ENCODE data around the gene KCND2.
"Not testable (repeated sequence)": the region's sequence is repeated elsewhere in the genome, so short reads cannot be mapped to it uniquely, and the experiment has no call there.

KCND2 gene

GRCh38 chr7:120567204-120567603 lies 294.2 kb downstream of the KCND2 start:
- H3K4me3 ChIP-seq (ENCODE audit: control insufficient read depth, low read depth, low read length) = no peak overlapping the region
- TF ChIP-seq, protein P1, sequence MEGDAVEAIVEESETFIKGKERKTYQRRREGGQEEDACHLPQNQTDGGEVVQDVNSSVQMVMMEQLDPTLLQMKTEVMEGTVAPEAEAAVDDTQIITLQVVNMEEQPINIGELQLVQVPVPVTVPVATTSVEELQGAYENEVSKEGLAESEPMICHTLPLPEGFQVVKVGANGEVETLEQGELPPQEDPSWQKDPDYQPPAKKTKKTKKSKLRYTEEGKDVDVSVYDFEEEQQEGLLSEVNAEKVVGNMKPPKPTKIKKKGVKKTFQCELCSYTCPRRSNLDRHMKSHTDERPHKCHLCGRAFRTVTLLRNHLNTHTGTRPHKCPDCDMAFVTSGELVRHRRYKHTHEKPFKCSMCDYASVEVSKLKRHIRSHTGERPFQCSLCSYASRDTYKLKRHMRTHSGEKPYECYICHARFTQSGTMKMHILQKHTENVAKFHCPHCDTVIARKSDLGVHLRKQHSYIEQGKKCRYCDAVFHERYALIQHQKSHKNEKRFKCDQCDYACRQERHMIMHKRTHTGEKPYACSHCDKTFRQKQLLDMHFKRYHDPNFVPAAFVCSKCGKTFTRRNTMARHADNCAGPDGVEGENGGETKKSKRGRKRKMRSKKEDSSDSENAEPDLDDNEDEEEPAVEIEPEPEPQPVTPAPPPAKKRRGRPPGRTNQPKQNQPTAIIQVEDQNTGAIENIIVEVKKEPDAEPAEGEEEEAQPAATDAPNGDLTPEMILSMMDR (IDR thresholded peaks at IDR 0.05; ENCODE audit: control insufficient read depth, insufficient read depth, low read depth, low read length, missing control alignments) = no peak
- no peak for DNase-seq (ENCODE audit: low read depth)

DNA sequence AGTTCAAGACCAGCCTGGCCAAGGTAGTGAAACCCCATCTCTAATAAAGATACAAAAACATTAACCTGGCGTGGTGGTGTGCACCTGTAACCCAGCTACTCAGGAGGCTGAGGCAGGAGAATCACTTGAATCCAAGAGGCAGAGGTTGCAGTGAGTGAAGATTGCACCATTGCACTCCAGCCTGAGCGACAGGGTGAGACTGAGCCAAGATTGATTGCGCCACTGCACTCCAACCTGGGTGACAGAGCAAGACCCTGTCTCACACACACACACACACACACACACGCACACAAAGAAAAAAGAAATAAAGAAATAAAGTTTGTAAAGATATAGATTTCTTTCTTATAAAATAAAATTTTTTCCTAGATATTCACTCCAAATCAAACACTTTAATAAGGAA lies 305.7 kb downstream of the KCND2 start:
- H3K4me3 ChIP-seq (ENCODE audit: control insufficient read depth, low read depth, low read length); DNase-seq (ENCODE audit: low read depth): not testable (repeated sequence)

DNA sequence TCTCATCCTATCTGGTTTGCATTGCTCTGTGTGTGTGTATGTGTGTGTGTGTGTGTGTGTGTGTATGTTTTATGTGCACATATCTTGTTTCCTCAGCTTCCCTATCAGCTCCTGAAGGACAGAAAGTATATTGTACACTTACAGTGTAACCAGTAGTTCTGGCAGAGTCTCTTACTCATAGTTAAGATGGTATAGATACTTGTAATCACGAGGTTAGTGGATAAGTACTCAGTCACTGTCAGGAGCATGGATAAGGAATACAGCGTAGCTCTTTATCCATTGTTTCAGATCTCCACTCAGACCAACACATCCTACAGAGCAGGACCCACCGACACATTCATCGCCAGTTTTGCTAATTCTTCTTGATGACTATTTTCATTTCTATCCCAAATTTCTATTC lies 309.9 kb downstream of the KCND2 start:
- TF ChIP-seq, protein P1 (IDR thresholded peaks at IDR 0.05; ENCODE audit: control insufficient read depth, insufficient read depth, low read depth, low read length, missing control alignments) = no peak
- H3K4me3 ChIP-seq (ENCODE audit: control insufficient read depth, low read depth, low read length) = no peak overlapping the region
- no peak for DNase-seq (ENCODE audit: low read depth)

DNA sequence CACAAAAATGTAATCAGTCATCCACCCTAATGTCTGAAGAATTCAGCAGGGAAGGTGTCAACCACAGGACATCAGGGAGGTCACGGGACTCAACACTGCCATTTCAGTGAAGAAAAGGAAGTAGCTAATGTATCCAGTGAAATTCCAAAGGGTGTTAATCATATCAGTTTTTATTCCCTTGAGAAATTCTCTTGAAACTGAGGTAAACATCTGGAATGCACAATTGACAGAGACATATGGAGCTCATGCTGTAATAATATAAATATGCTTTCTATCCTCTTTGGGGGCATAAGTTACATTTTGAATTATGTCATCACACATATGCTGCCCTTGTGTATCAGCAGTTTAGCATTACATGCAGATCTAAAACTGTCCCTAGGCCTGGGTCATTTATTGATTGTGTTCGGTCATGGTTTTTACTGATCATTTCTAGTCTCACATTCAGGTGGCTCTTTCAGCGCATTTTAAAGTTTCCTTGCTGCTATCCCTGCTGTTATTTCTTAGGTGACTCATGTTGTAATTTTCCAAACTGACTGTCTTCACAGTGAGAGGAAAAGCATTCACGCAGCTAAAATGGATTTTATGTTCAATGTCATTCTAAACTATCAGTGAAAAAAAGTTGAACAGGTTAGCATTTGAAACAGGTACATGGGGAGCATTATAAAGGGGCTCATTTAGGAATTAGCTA lies 311.1 kb downstream of the KCND2 start:
- no peak for DNase-seq (ENCODE audit: low read depth)
- H3K4me3 ChIP-seq (ENCODE audit: control insufficient read depth, low read depth, low read length) = no peak overlapping the region
- TF ChIP-seq, protein P1 (IDR thresholded peaks at IDR 0.05; ENCODE audit: control insufficient read depth, insufficient read depth, low read depth, low read length, missing control alignments) = no peak

DNA sequence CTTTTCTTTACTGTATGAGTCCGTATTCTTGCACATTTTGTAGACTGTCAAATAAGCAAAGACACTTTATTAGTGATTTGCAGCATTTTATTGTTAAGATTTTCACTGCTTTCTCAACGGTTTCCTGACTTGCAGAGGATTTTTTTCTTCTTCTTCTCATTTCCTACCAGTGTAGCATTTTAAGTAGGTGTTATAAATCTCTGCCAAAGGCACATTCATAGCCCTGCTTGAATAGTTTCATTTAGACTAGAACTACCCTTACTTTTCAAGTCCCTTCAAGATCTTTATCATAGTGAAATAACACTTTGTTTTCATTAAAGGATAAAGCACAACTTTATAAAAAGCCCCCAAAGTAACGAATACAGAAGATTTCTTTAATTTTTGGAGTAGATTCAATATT lies 313.6 kb downstream of the KCND2 start:
- H3K4me3 ChIP-seq (ENCODE audit: control insufficient read depth, low read depth, low read length) = no peak overlapping the region
- DNase-seq (ENCODE audit: low read depth) = no peak
- TF ChIP-seq, protein P1 (IDR thresholded peaks at IDR 0.05; ENCODE audit: control insufficient read depth, insufficient read depth, low read depth, low read length, missing control alignments) = no peak

DNA sequence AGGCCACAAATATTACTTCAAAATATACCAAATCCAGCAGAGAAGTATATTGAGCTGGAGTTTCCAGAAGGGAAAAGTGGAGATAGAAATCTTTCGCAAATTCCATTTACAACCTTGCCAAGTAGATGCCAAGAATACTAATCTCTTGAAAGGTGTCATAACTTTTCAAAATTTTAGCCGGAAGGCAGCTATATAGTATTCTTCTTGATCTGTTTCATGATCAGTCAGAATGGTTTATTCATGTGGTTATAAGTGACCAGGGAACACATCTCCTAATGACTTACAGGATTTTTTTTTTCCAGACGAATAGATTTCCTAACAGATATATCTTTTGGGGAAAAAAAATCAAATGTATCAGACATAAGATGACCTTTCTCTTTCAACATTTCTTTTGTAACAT lies 314.3 kb downstream of the KCND2 start:
- TF ChIP-seq, protein P1 (IDR thresholded peaks at IDR 0.05; ENCODE audit: control insufficient read depth, insufficient read depth, low read depth, low read length, missing control alignments) = no peak
- no peak for DNase-seq (ENCODE audit: low read depth)
- H3K4me3 ChIP-seq (ENCODE audit: control insufficient read depth, low read depth, low read length) = no peak overlapping the region

- TF ChIP-seq, protein P1 (IDR thresholded peaks at IDR 0.05; ENCODE audit: control insufficient read depth, insufficient read depth, low read depth, low read length, missing control alignments) = no peak
- no peak for DNase-seq (ENCODE audit: low read depth)
These were observed 315.4 kb downstream of the KCND2 start for GRCh38 chr7:120588416-120588815.

More at GRCh38 chr7:120588416-120588815, 315.4 kb downstream of the KCND2 start:
- H3K4me3 ChIP-seq (ENCODE audit: control insufficient read depth, low read depth, low read length) = no peak overlapping the region

Measured in AG09309 (cell line).